ENCODE data around the gene HNRNPA3. TPM values are rescaled to one million over a fixed set of nuclear protein-coding genes. Genes with fewer than 3 reads are reported as not detected.

Gene HNRNPA3
- total and polyA plus RNA-seq, 7 donors, result 66.0 to 227 (median 84.4) TPM

Other genes with a start within 250 kb of the HNRNPA3 start
- 100 to 1,000 TPM in 1 of 4 donors, 10 to 100 TPM in 3; 42.4 to 127 (median 66.0) TPM for gene NFE2L2, start 51.9 kb downstream of the HNRNPA3 start, total RNA-seq
- gene NFE2L2, start 51.9 kb downstream of the HNRNPA3 start, polyA plus RNA-seq, result 10 to 100 TPM; 44.4 to 56.6 (median 51.5) TPM
- 10 to 100 TPM; 26.6 to 32.2 (median 28.7) TPM for gene AGPS, start 180.0 kb downstream of the HNRNPA3 start, total RNA-seq
- 10 to 100 TPM in 2 of 3 donors, 1 to 10 TPM in 1; 7.8 to 24.4 (median 12.6) TPM for gene AGPS, start 180.0 kb downstream of the HNRNPA3 start, polyA plus RNA-seq